Eye (tissue), 1 donor: ENCODE measurements around the gene HMGN1.
A peak's percentile ranks its signal among the peaks of the same experiment; 100 is the strongest.

Experiments
- DNase-seq: peaks from one replicate; pipeline ENCODE4 v3.0.0-alpha.2; 2015

The HMGN1 gene

GRCh38 chr21:39366563-39366962 lies 17.7 kb upstream of the HMGN1 start:
- DNase-seq: no peak

GRCh38 chr21:39364949-39365348 lies 16.1 kb upstream of the HMGN1 start:
- DNase-seq: no peak

- no peak for DNase-seq
These were observed 15.0 kb upstream of the HMGN1 start for GRCh38 chr21:39363607-39364555.

- no peak for DNase-seq
These were observed 13.8 kb upstream of the HMGN1 start for GRCh38 chr21:39362733-39363132.

GRCh38 chr21:39359382-39359781 lies 10.5 kb upstream of the HMGN1 start:
- no peak for DNase-seq

GRCh38 chr21:39353295-39353694 lies 4.4 kb upstream of the HMGN1 start:
- no peak for DNase-seq

GRCh38 chr21:39350094-39351005 lies 1.5 kb upstream of the HMGN1 start:
- no peak for DNase-seq

- DNase-seq: peak; percentile 98
These were observed 564 bp upstream of the HMGN1 start for GRCh38 chr21:39349211-39350093.

GRCh38 chr21:39348040-39348354 lies 891 bp downstream of the HMGN1 start:
- no peak for DNase-seq

- peak; percentile 48 for DNase-seq
These were observed 1.4 kb downstream of the HMGN1 start for GRCh38 chr21:39347537-39347936.

- peak; percentile 35 for DNase-seq
These were observed 2.1 kb downstream of the HMGN1 start for GRCh38 chr21:39346671-39347331.

- DNase-seq: no peak
These were observed 2.7 kb downstream of the HMGN1 start for GRCh38 chr21:39346206-39346605.

- DNase-seq: peak; percentile 67
These were observed 3.4 kb downstream of the HMGN1 start for GRCh38 chr21:39345440-39345839.

- peak; percentile 32 for DNase-seq
These were observed 4.0 kb downstream of the HMGN1 start for GRCh38 chr21:39344848-39345247.

- no peak for DNase-seq
These were observed 7.5 kb downstream of the HMGN1 start for GRCh38 chr21:39341249-39341923.

GRCh38 chr21:39340687-39341086 lies 8.2 kb downstream of the HMGN1 start:
- peak; percentile 40 for DNase-seq

GRCh38 chr21:39339231-39339630 lies 9.7 kb downstream of the HMGN1 start:
- DNase-seq: no peak

GRCh38 chr21:39336457-39337008 lies 12.4 kb downstream of the HMGN1 start:
- no peak for DNase-seq

GRCh38 chr21:39334611-39335010 lies 14.3 kb downstream of the HMGN1 start:
- no peak for DNase-seq

GRCh38 chr21:39332175-39332574 lies 16.7 kb downstream of the HMGN1 start:
- DNase-seq: no peak

- no peak for DNase-seq
These were observed 18.9 kb downstream of the HMGN1 start for GRCh38 chr21:39330001-39330400.
